ENCODE measurements around the gene MCTP1. TPM values are rescaled to one million over a fixed set of nuclear protein-coding genes. Genes with fewer than 3 reads are reported as not detected.

MCTP1 gene
- total and polyA plus RNA-seq, 2 of the 8 experiments (the other 6 are each of a cell fraction or from before 2014, with no cell fraction given), result 0.56 to 3.4 TPM

DNA sequence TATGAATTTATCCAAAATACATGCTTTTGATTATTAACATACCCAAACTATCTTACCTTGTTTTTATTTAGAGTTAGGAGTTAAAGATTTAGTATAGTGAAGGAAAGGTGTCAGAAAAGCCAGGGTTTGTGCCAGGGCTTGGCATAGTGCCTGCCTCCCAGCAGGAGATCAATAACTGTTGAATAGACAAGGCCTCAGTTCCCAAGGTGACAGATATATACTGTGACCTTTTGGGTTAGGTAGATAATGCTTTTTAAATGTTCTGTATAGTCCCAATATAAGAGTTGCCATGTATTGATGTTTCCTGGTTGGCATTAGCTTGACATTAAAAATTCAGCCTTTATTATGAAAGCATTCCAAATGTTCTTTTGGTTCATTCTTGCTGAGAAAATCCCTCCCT lies 121.8 kb downstream of the MCTP1 start (continued):
- TF ChIP-seq, protein P1, sequence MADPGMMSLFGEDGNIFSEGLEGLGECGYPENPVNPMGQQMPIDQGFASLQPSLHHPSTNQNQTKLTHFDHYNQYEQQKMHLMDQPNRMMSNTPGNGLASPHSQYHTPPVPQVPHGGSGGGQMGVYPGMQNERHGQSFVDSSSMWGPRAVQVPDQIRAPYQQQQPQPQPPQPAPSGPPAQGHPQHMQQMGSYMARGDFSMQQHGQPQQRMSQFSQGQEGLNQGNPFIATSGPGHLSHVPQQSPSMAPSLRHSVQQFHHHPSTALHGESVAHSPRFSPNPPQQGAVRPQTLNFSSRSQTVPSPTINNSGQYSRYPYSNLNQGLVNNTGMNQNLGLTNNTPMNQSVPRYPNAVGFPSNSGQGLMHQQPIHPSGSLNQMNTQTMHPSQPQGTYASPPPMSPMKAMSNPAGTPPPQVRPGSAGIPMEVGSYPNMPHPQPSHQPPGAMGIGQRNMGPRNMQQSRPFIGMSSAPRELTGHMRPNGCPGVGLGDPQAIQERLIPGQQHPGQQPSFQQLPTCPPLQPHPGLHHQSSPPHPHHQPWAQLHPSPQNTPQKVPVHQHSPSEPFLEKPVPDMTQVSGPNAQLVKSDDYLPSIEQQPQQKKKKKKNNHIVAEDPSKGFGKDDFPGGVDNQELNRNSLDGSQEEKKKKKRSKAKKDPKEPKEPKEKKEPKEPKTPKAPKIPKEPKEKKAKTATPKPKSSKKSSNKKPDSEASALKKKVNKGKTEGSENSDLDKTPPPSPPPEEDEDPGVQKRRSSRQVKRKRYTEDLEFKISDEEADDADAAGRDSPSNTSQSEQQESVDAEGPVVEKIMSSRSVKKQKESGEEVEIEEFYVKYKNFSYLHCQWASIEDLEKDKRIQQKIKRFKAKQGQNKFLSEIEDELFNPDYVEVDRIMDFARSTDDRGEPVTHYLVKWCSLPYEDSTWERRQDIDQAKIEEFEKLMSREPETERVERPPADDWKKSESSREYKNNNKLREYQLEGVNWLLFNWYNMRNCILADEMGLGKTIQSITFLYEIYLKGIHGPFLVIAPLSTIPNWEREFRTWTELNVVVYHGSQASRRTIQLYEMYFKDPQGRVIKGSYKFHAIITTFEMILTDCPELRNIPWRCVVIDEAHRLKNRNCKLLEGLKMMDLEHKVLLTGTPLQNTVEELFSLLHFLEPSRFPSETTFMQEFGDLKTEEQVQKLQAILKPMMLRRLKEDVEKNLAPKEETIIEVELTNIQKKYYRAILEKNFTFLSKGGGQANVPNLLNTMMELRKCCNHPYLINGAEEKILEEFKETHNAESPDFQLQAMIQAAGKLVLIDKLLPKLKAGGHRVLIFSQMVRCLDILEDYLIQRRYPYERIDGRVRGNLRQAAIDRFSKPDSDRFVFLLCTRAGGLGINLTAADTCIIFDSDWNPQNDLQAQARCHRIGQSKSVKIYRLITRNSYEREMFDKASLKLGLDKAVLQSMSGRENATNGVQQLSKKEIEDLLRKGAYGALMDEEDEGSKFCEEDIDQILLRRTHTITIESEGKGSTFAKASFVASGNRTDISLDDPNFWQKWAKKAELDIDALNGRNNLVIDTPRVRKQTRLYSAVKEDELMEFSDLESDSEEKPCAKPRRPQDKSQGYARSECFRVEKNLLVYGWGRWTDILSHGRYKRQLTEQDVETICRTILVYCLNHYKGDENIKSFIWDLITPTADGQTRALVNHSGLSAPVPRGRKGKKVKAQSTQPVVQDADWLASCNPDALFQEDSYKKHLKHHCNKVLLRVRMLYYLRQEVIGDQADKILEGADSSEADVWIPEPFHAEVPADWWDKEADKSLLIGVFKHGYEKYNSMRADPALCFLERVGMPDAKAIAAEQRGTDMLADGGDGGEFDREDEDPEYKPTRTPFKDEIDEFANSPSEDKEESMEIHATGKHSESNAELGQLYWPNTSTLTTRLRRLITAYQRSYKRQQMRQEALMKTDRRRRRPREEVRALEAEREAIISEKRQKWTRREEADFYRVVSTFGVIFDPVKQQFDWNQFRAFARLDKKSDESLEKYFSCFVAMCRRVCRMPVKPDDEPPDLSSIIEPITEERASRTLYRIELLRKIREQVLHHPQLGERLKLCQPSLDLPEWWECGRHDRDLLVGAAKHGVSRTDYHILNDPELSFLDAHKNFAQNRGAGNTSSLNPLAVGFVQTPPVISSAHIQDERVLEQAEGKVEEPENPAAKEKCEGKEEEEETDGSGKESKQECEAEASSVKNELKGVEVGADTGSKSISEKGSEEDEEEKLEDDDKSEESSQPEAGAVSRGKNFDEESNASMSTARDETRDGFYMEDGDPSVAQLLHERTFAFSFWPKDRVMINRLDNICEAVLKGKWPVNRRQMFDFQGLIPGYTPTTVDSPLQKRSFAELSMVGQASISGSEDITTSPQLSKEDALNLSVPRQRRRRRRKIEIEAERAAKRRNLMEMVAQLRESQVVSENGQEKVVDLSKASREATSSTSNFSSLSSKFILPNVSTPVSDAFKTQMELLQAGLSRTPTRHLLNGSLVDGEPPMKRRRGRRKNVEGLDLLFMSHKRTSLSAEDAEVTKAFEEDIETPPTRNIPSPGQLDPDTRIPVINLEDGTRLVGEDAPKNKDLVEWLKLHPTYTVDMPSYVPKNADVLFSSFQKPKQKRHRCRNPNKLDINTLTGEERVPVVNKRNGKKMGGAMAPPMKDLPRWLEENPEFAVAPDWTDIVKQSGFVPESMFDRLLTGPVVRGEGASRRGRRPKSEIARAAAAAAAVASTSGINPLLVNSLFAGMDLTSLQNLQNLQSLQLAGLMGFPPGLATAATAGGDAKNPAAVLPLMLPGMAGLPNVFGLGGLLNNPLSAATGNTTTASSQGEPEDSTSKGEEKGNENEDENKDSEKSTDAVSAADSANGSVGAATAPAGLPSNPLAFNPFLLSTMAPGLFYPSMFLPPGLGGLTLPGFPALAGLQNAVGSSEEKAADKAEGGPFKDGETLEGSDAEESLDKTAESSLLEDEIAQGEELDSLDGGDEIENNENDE (IDR thresholded peaks at IDR 0.05; ENCODE audit: insufficient replicate concordance, low read length), result no peak
- no peak for TF ChIP-seq HDAC6 (IDR thresholded peaks at IDR 0.05; ENCODE audit: low read depth, low read length)
- TF ChIP-seq NANOG (IDR thresholded peaks at IDR 0.05; ENCODE audit: insufficient read depth, low read depth, low read length, poor library complexity, severe bottlenecking), result no peak
- TF ChIP-seq GTF2F1 (IDR thresholded peaks at IDR 0.05; ENCODE audit: borderline replicate concordance, low read depth, low read length), result no peak
- TF ChIP-seq HDAC2 (IDR thresholded peaks at IDR 0.05; ENCODE audit: borderline replicate concordance in 1 of 2, low read depth in 2 of 2, low read length in 2 of 2), result no peak
- no peak for TF ChIP-seq SP2 (IDR thresholded peaks at IDR 0.05; ENCODE audit: low read length)
- TF ChIP-seq GABPA (IDR thresholded peaks at IDR 0.05; ENCODE audit: borderline replicate concordance, insufficient read depth, low read length), result no peak

Measured in H1 (cell line).